Measurements from ENCODE around the gene GLI1.

DNA sequence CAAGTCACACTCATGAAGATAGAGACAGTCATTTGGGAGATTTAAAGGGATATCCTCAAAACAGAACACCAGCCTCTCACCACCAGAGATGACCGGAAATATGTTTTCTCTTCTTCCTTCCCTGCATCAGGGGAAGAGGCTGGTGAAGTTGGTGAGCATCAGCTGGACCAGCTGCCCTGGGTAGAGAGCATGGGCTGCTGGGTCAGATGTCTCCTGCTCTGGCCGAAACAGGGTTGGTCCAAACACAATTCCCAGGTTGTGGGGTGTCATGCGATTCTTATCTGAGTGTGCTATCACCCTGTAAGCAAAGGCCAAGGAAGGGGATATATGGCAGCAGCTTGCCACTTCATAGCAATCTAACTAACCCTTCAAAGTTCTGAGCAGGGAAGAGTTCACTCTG is 12.8 kb downstream of the GLI1 start:
- TF ChIP-seq, protein P1, sequence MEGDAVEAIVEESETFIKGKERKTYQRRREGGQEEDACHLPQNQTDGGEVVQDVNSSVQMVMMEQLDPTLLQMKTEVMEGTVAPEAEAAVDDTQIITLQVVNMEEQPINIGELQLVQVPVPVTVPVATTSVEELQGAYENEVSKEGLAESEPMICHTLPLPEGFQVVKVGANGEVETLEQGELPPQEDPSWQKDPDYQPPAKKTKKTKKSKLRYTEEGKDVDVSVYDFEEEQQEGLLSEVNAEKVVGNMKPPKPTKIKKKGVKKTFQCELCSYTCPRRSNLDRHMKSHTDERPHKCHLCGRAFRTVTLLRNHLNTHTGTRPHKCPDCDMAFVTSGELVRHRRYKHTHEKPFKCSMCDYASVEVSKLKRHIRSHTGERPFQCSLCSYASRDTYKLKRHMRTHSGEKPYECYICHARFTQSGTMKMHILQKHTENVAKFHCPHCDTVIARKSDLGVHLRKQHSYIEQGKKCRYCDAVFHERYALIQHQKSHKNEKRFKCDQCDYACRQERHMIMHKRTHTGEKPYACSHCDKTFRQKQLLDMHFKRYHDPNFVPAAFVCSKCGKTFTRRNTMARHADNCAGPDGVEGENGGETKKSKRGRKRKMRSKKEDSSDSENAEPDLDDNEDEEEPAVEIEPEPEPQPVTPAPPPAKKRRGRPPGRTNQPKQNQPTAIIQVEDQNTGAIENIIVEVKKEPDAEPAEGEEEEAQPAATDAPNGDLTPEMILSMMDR (IDR thresholded peaks at IDR 0.05; ENCODE audit: low read length): no peak
- no peak for TF ChIP-seq EZH2 (IDR thresholded peaks at IDR 0.05; ENCODE audit: borderline replicate concordance, low read length)
